ENCODE results near the gene MYL6. TPM values are rescaled to one million over a fixed set of nuclear protein-coding genes. Genes with fewer than 3 reads are reported as not detected.

Gene MYL6
- total and polyA plus RNA-seq, 12 donors = 1,276 to 3,646 (median 1,585) TPM

GRCh38 chr12:56160894-56161689, 2.9 kb downstream of the MYL6 start:
- Histone ChIP-seq H3K27me3 (no peaks in the 10 kb centered on the region), H3K27ac (peak overlapping the region in 3 of 5 donors; percentile 94 to 98 (median 96)), H3K36me3 (replicated peaks in 1 of 2) (peaks cover 0 to 67% of the 10 kb centered on the region in 2 donors), H3K4me1 (replicated peaks in 1 of 2) (peaks cover 22 to 31% of the 10 kb centered on the region in 2 donors), H3K9me3 (replicated peaks in 1 of 3) (no peaks in the 10 kb centered on the region), H3K4me3 (peak overlapping the region in 1 of 4 donors; percentile 71)
- TF ChIP-seq CTCF (IDR thresholded peaks at IDR 0.05) (no peak), POLR2A (IDR thresholded peaks at IDR 0.05) (no peak)
- no peak for DNase-seq
- intact Hi-C loops (cut with DNase I) = loop anchor here in 1 of 2 donors (5.0 kb wide), 1 partner anchor 34 kb away; the partner anchor contains the start of gene ESYT1
- WGBS, 4 donors = 66 to 74% (median 68%) methylated on average over 10 to 11 of the region's 11 CpGs

GRCh38 chr12:56161690-56162351, 3.7 kb downstream of the MYL6 start:
- Histone ChIP-seq H3K36me3 (replicated peaks in 1 of 2) (peaks cover 0 to 75% of the 10 kb centered on the region in 2 donors), H3K4me3 (peak overlapping the region in 1 of 4 donors; percentile 71), H3K4me1 (replicated peaks in 1 of 2) (peaks cover 22 to 30% of the 10 kb centered on the region in 2 donors), H3K27me3 (no peaks in the 10 kb centered on the region), H3K27ac (peak overlapping the region in 2 of 5 donors; percentile 96 to 98), H3K9me3 (replicated peaks in 1 of 3) (no peaks in the 10 kb centered on the region)
- DNase-seq = no peak
- no peak for TF ChIP-seq POLR2A (IDR thresholded peaks at IDR 0.05)
- TF ChIP-seq CTCF (IDR thresholded peaks at IDR 0.05) = no peak
- 77 to 82% (median 79%) methylated on average over 10 of the region's 10 CpGs for WGBS, 4 donors
- intact Hi-C loops (cut with DNase I) = loop anchor here in 1 of 2 donors (5.0 kb wide), 1 partner anchor 35 kb away; the partner anchor contains the start of gene ESYT1

GRCh38 chr12:56162468-56163290, 4.5 kb downstream of the MYL6 start:
- peaks cover 22 to 25% of the 10 kb centered on the region in 2 donors for H3K4me1 ChIP-seq (replicated peaks in 1 of 2)
- intact Hi-C loops (cut with DNase I) = loop anchor here in 1 of 2 donors (5.0 kb wide), 1 partner anchor 35 kb away; the partner anchor contains the start of gene ESYT1
- peaks cover 0 to 83% of the 10 kb centered on the region in 2 donors for H3K36me3 ChIP-seq (replicated peaks in 1 of 2)
- no peak overlapping the region for H3K4me3 ChIP-seq
- TF ChIP-seq CTCF (IDR thresholded peaks at IDR 0.05) (no peak), POLR2A (IDR thresholded peaks at IDR 0.05) (no peak)
- no peak for DNase-seq
- no peaks in the 10 kb centered on the region for H3K9me3 ChIP-seq (replicated peaks in 1 of 3)
- no peaks in the 10 kb centered on the region for H3K27me3 ChIP-seq
- WGBS, 4 donors = 66 to 73% (median 70%) methylated on average over 11 of the region's 11 CpGs
- peak overlapping the region in 1 of 5 donors; percentile 14 for H3K27ac ChIP-seq
